Measurements from ENCODE around the gene MAD1L1. TPM values are rescaled to one million over a fixed set of nuclear protein-coding genes. Genes with fewer than 3 reads are reported as not detected.

The MAD1L1 gene
- total and polyA plus RNA-seq, 5 donors from 2014 or later: 225 to 380 (median 300) TPM

DNA sequence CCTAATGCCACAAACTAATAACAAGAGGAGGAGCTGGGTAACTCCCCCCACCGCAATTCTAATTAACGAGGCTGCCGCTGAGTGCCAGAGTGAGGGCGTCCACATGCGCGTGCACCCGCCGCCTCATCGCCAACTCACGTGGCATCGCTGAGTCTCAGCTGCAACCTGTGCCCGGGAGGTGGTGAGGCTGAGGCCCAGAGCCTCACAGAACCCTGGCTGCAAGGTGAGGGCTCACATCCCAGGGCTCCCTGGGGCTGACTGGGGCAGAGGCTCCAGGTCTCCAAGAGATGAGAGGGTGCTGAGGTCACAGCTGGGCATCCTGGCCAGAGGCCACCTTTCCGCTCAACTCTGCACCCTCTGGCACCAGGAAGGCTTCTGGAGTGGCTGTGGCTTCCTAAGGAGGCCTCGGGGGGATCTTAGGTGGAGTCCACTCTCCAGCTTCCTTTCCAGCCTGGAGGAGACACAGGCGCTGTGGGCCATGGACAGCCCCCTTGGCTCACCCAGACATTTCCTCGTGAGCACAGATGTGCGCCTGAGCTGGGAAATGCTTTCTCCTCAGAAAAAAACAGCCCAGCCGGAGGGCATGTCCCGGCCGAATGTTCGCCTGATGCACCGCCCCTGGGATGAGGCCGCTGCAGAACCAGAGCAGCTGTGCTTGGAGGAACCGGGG is 242.6 kb downstream of the MAD1L1 start:
- H3K36me3 ChIP-seq (ENCODE audit: control insufficient read depth, insufficient read depth, low read length): no peaks in the 10 kb centered on the region
- no peak overlapping the region for H3K27ac Mint-ChIP-seq
- peaks cover 27% of the 10 kb centered on the region for H3K4me1 ChIP-seq (ENCODE audit: control insufficient read depth, insufficient read depth, low read length, poor library complexity, severe bottlenecking)
- no peaks in the 10 kb centered on the region for H3K9me3 ChIP-seq (ENCODE audit: control insufficient read depth in 2 of 2, low read length in 2 of 2)
- H3K27me3 ChIP-seq (ENCODE audit: control insufficient read depth, insufficient read depth, low read length): no peaks in the 10 kb centered on the region
- no peak overlapping the region for H3K27ac ChIP-seq (ENCODE audit: insufficient read depth, low read length, poor library complexity, severe bottlenecking)
- H3K27me3 Mint-ChIP-seq: no peaks in the 10 kb centered on the region
- peaks cover 6% of the 10 kb centered on the region for H3K36me3 Mint-ChIP-seq
- no peak overlapping the region for H3K4me3 Mint-ChIP-seq
- no peak overlapping the region for H3K4me3 ChIP-seq (ENCODE audit: low read depth, low read length)
- no peak for ATAC-seq (ENCODE audit: low read depth in 2 of 2)
- no peaks in the 10 kb centered on the region for H3K9me3 Mint-ChIP-seq
- no peak for DNase-seq
- H3K4me1 Mint-ChIP-seq: peaks cover 5 to 43% (median 19%) of the 10 kb centered on the region in 4 donors

DNA sequence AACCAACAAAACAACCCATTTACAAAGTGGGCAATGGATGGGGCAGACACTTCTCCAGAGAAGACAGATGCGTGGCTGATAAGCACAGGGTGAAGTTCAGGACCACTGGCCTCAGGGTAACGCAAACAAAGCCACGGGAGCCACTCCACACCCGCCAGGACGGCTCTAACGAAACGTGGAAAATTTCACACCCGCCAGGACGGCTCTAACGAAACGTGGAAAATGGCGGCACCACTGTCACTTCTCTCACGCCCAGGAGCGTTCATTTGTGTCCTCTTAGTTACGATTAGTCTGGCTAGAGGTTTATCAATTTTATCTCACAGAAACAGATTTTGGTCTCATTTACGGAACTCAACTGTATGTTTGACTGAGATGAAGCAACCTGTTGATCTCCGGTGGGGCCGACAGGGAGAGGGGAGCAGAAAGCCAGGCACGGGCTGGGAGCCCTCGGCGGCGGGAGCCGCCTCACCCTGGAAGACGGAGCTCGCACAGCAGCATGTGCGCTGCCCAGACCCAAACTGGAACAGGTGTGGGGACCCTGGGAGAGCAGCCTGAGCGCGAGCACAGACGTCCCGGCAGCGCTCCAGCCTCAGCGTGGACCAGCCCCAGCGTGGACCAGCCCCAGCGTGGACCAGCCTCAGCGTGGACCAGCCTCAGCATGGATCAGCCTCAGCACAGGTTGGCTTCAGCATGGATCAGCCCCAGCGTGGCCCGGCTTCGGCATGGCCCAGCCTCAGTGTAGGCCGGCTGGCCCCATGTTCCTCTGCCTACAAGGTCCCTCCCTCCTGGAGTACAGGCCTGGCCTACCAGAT is 243.5 kb downstream of the MAD1L1 start:
- Mint-ChIP-seq H3K36me3 (peaks cover 6% of the 10 kb centered on the region), H3K4me3 (no peak overlapping the region), H3K4me1 (peaks cover 11 to 47% (median 22%) of the 10 kb centered on the region in 4 donors), H3K27ac (peak overlapping the region in 2 of 3 donors; percentile 56 to 88), H3K27me3 (no peaks in the 10 kb centered on the region), H3K9me3 (no peaks in the 10 kb centered on the region)
- Histone ChIP-seq H3K9me3 (ENCODE audit: control insufficient read depth in 2 of 2, low read length in 2 of 2) (no peaks in the 10 kb centered on the region), H3K4me3 (ENCODE audit: low read depth, low read length) (no peak overlapping the region), H3K27ac (ENCODE audit: insufficient read depth, low read length, poor library complexity, severe bottlenecking) (no peak overlapping the region), H3K4me1 (ENCODE audit: control insufficient read depth, insufficient read depth, low read length, poor library complexity, severe bottlenecking) (peaks cover 27% of the 10 kb centered on the region), H3K36me3 (ENCODE audit: control insufficient read depth, insufficient read depth, low read length) (no peaks in the 10 kb centered on the region), H3K27me3 (ENCODE audit: control insufficient read depth, insufficient read depth, low read length) (no peaks in the 10 kb centered on the region)
- DNase-seq (no peak), ATAC-seq (ENCODE audit: low read depth in 2 of 2) (no peak)

DNA sequence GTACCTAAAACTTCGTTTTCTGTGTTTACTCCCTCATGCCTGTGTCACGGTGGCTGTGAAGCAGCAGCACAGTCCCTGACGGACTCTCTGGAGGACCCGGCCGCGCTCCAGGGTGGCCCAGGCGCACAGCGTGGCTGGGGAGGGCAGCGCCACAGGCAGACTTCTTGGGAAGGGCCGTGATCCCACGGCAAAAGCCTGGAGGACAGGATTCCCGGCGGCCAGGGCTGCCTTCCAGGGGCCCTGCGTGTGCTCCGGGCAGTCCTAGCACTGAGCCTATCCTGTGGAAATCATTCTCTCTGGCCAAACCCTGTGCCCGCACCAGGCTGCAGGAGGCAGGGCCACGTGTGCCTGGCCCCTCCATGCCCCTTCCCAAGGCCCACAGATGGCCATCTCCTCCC is 244.2 kb downstream of the MAD1L1 start:
- H3K4me1 ChIP-seq (ENCODE audit: control insufficient read depth, insufficient read depth, low read length, poor library complexity, severe bottlenecking): peaks cover 27% of the 10 kb centered on the region
- H3K27me3 ChIP-seq (ENCODE audit: control insufficient read depth, insufficient read depth, low read length): no peaks in the 10 kb centered on the region
- peaks cover 6% of the 10 kb centered on the region for H3K36me3 Mint-ChIP-seq
- H3K36me3 ChIP-seq (ENCODE audit: control insufficient read depth, insufficient read depth, low read length): no peaks in the 10 kb centered on the region
- peaks cover 13 to 44% (median 23%) of the 10 kb centered on the region in 4 donors for H3K4me1 Mint-ChIP-seq
- peak overlapping the region in 2 of 3 donors; percentile 82 to 88 for H3K27ac Mint-ChIP-seq
- no peaks in the 10 kb centered on the region for H3K9me3 ChIP-seq (ENCODE audit: control insufficient read depth in 2 of 2, low read length in 2 of 2)
- no peaks in the 10 kb centered on the region for H3K27me3 Mint-ChIP-seq
- no peak overlapping the region for H3K27ac ChIP-seq (ENCODE audit: insufficient read depth, low read length, poor library complexity, severe bottlenecking)
- no peak for DNase-seq
- no peak overlapping the region for H3K4me3 ChIP-seq (ENCODE audit: low read depth, low read length)
- no peak for ATAC-seq (ENCODE audit: low read depth in 2 of 2)
- no peak overlapping the region for H3K4me3 Mint-ChIP-seq
- no peaks in the 10 kb centered on the region for H3K9me3 Mint-ChIP-seq

DNA sequence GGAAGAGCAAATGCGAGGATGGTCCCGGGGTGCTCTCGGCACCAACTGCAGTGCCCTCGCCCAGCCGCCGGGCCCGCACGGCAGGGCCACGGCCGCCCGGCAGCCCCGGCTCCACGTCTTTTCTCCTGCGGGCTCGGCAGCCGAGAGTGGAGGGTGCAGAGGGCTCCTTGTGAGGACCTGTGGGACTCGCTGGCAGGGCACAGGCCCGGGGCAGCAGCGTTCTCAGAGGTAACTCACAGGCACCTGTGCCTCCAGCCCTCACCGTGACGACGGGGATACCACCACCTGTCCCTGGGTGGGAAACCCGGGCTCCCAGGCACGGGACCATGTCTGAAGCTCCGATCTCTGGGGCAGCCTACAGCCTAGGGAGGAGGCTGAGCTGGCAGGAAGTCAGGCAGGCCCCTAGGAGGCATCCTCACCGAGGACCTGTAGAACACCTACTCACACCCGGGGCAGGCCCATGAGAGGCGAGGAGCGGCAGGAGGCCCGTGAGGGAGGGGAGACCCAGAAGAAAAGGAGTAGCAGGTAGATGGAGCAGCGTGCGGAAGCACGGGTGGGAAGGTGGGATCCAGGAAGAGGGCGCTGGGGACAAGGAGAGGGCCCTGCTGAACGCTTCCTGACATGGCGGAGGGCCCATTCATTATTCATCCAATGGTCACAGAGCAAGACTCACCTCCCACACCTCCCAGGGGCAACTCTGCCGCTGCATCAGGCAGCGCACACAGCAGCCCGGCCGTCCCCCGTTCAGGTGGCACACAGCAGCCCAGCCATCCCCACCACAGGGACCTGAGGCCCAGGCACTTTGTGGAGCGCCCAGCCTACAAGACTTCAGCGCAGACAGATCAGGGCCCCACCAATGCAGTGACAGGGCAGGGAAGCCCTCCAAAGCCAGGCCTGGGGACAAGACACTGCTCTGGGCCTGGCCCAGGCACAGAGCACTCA is 244.9 kb downstream of the MAD1L1 start:
- peaks cover 6% of the 10 kb centered on the region for H3K36me3 Mint-ChIP-seq
- H3K4me3 Mint-ChIP-seq: no peak overlapping the region
- peak in 1 of 3 donors; percentile 44 for DNase-seq
- H3K27me3 ChIP-seq (ENCODE audit: control insufficient read depth, insufficient read depth, low read length): no peaks in the 10 kb centered on the region
- no peaks in the 10 kb centered on the region for H3K36me3 ChIP-seq (ENCODE audit: control insufficient read depth, insufficient read depth, low read length)
- ATAC-seq (ENCODE audit: low read depth in 2 of 2): no peak
- peak overlapping the region; percentile 66 to 99 (median 82) for H3K27ac Mint-ChIP-seq
- peaks cover 27% of the 10 kb centered on the region for H3K4me1 ChIP-seq (ENCODE audit: control insufficient read depth, insufficient read depth, low read length, poor library complexity, severe bottlenecking)
- no peak overlapping the region for H3K27ac ChIP-seq (ENCODE audit: insufficient read depth, low read length, poor library complexity, severe bottlenecking)
- no peaks in the 10 kb centered on the region for H3K9me3 Mint-ChIP-seq
- H3K9me3 ChIP-seq (ENCODE audit: control insufficient read depth in 2 of 2, low read length in 2 of 2): no peaks in the 10 kb centered on the region
- H3K27me3 Mint-ChIP-seq: no peaks in the 10 kb centered on the region
- H3K4me1 Mint-ChIP-seq: peaks cover 11 to 40% (median 24%) of the 10 kb centered on the region in 4 donors
- H3K4me3 ChIP-seq (ENCODE audit: low read depth, low read length): no peak overlapping the region

DNA sequence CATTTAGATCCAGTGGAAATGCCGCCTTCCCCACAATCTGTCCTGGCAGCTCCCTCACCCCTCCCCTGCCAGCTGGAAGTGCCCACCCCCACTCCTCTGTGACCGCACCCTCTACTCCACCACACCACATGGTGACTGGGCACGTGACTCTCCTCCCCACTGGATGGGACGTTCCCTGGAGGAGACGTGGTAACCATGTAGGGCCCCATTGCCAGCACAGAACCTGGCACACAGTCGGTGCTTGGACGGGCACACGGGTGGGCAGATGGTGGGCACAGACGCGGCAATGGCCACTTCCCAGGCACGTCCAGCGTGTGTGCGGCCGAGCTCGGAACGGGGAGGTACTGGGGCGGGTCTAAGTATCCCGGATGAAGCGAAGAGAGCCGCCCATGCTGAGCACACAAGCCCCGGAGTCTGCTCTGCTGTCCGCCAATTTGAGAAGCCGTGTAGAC is 245.6 kb downstream of the MAD1L1 start:
- ATAC-seq (ENCODE audit: low read depth in 2 of 2) (no peak), DNase-seq (no peak)
- Mint-ChIP-seq H3K4me1 (peaks cover 11 to 40% (median 24%) of the 10 kb centered on the region in 4 donors), H3K27me3 (no peaks in the 10 kb centered on the region), H3K27ac (peak overlapping the region; percentile 94 to 99 (median 95)), H3K36me3 (peaks cover 6% of the 10 kb centered on the region), H3K9me3 (no peaks in the 10 kb centered on the region), H3K4me3 (peak overlapping the region; percentile 37 to 80 (median 50))
- Histone ChIP-seq H3K27ac (ENCODE audit: insufficient read depth, low read length, poor library complexity, severe bottlenecking) (peak overlapping the region; percentile 55), H3K27me3 (ENCODE audit: control insufficient read depth, insufficient read depth, low read length) (no peaks in the 10 kb centered on the region), H3K4me1 (ENCODE audit: control insufficient read depth, insufficient read depth, low read length, poor library complexity, severe bottlenecking) (peaks cover 27% of the 10 kb centered on the region), H3K4me3 (ENCODE audit: low read depth, low read length) (no peak overlapping the region), H3K9me3 (ENCODE audit: control insufficient read depth in 2 of 2, low read length in 2 of 2) (no peaks in the 10 kb centered on the region), H3K36me3 (ENCODE audit: control insufficient read depth, insufficient read depth, low read length) (no peaks in the 10 kb centered on the region)

DNA sequence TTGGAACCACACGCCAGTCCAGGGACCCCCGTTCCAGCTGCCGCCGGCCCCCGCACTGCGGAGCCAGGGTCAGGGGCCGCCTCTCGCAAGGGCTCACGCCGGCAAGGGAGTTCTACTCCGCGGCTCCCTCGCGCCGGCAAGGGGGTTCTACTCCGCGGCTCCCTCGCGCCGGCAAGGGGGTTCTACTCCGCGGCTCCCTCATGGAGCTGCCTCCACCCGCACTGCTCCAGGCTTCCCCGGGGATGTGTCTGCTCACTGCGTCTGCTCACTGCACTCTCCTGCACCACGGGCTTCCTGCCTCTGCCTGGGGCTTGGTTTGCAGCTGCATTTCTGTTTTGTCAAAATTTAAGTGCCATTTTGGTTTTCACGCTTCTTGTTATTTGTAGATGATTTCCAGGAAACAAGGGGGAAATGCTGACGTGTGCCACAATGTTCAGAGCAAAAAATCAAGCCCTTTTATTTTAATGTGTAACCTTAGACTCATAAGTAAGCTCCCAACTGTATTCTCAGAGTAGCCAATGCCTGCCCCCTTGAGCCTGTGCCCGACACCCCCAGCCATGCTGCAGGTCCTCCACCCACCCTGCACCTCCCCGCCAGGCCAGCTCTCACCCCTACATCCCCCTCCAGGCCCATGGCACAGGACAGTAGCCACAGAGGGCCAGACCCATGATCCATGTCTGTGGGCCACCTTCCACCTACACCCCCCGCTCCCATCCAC is 246.2 kb downstream of the MAD1L1 start:
- DNase-seq (peak in 2 of 3 donors; percentile 63 to 96), ATAC-seq (ENCODE audit: low read depth in 2 of 2) (peak; percentile 86 to 88)
- peak overlapping the region; percentile 94 to 99 (median 95) for H3K27ac Mint-ChIP-seq
- no peaks in the 10 kb centered on the region for H3K9me3 Mint-ChIP-seq
- peaks cover 27% of the 10 kb centered on the region for H3K4me1 ChIP-seq (ENCODE audit: control insufficient read depth, insufficient read depth, low read length, poor library complexity, severe bottlenecking)
- no peaks in the 10 kb centered on the region for H3K27me3 ChIP-seq (ENCODE audit: control insufficient read depth, insufficient read depth, low read length)
- H3K27me3 Mint-ChIP-seq: no peaks in the 10 kb centered on the region
- H3K36me3 ChIP-seq (ENCODE audit: control insufficient read depth, insufficient read depth, low read length): no peaks in the 10 kb centered on the region
- peaks cover 11 to 40% (median 24%) of the 10 kb centered on the region in 4 donors for H3K4me1 Mint-ChIP-seq
- H3K36me3 Mint-ChIP-seq: peaks cover 6% of the 10 kb centered on the region
- H3K9me3 ChIP-seq (ENCODE audit: control insufficient read depth in 2 of 2, low read length in 2 of 2): no peaks in the 10 kb centered on the region
- peak overlapping the region; percentile 55 for H3K27ac ChIP-seq (ENCODE audit: insufficient read depth, low read length, poor library complexity, severe bottlenecking)
- peak overlapping the region; percentile 27 to 80 (median 49) for H3K4me3 Mint-ChIP-seq
- no peak overlapping the region for H3K4me3 ChIP-seq (ENCODE audit: low read depth, low read length)

DNA sequence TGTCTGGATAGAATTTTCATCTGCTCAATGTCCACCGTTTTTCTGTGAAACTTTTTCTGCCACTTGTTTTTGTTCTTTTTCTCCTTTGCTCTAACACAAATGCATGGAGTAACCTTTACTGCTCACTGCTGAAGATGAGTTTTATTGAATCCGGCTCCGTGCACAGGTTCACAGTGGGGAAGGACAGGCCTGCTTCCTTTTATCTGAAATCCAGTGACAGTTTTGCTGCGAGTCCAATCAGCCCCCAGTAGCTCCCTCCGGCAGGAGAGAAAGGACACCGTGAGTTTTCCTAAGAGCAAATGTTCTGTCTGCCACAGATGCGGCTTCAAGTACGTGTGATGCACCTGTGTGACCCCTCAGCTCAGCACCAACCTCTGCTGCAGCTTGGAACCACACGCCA is 246.8 kb downstream of the MAD1L1 start:
- Histone ChIP-seq H3K27ac (ENCODE audit: insufficient read depth, low read length, poor library complexity, severe bottlenecking) (no peak overlapping the region), H3K4me1 (ENCODE audit: control insufficient read depth, insufficient read depth, low read length, poor library complexity, severe bottlenecking) (peaks cover 27% of the 10 kb centered on the region), H3K27me3 (ENCODE audit: control insufficient read depth, insufficient read depth, low read length) (no peaks in the 10 kb centered on the region), H3K9me3 (ENCODE audit: control insufficient read depth in 2 of 2, low read length in 2 of 2) (no peaks in the 10 kb centered on the region), H3K4me3 (ENCODE audit: low read depth, low read length) (no peak overlapping the region), H3K36me3 (ENCODE audit: control insufficient read depth, insufficient read depth, low read length) (no peaks in the 10 kb centered on the region)
- Mint-ChIP-seq H3K9me3 (no peaks in the 10 kb centered on the region), H3K4me3 (peak overlapping the region in 2 of 4 donors; percentile 5 to 24), H3K27ac (peak overlapping the region in 2 of 3 donors; percentile 69 to 95), H3K36me3 (peaks cover 6% of the 10 kb centered on the region), H3K4me1 (peaks cover 11 to 40% (median 24%) of the 10 kb centered on the region in 4 donors), H3K27me3 (no peaks in the 10 kb centered on the region)
- peak in 1 of 3 donors; percentile 17 for DNase-seq
- no peak for ATAC-seq (ENCODE audit: low read depth in 2 of 2)
